Breast epithelium (tissue), 4 donors: ENCODE data around the gene RXFP1. TPM values are rescaled to one million over a fixed set of nuclear protein-coding genes. Genes with fewer than 3 reads are reported as not detected.

Source experiments
- DNase-seq, 2 donors: peaks; one replicate each; pipeline ENCODE4 v3.0.0-alpha.2; 2019; ENCODE audit warnings: low spot score in 2 of 2
- H3K27ac ChIP-seq, 2 donors: fragments of 200-600 bp; sonication (generic) in 1 of 2; one replicate each; pipeline ENCODE4 v1.5.1; 2016 to 2019; ENCODE audit warnings: mild to moderate bottlenecking in 1 of 2
- H3K27me3 ChIP-seq, 2 donors: fragments of 200-600 bp; sonication (generic) in 1 of 2; one replicate each; pipeline versions ENCODE4 v1.5.1 to v1.6.0; 2017 to 2019; ENCODE audit warnings: control low read depth in 1 of 2, mild to moderate bottlenecking in 1 of 2
- H3K36me3 ChIP-seq: fragments of 200-600 bp; one replicate; pipeline ENCODE4 v1.5.1; 2019
- H3K4me1 ChIP-seq, 2 donors: fragments of 200-600 bp; sonication (generic); one replicate each; pipeline ENCODE4 v1.5.1; 2016 to 2019; ENCODE audit warnings: control low read depth in 1 of 2
- H3K4me3 ChIP-seq, 3 donors: fragments of 200-600 bp; sonication (generic); 1 replicate in 2 of 3; 2 replicates in 1 of 3; pipeline ENCODE4 v1.5.1; 2016 to 2019; ENCODE audit warnings: mild to moderate bottlenecking in 3 of 3, moderate library complexity in 2 of 3
- H3K9me3 ChIP-seq, 2 donors: fragments of 200-600 bp; sonication (generic) in 1 of 2; one replicate each; pipeline ENCODE4 v1.5.1; 2016 to 2019; ENCODE audit warnings: control low read depth in 1 of 2
- CTCF ChIP-seq, 3 donors: fragments of 450-650 bp; IDR thresholded peaks; one replicate each; pipeline ENCODE4 v1.5.1; 2016 to 2017; ENCODE audit warnings: antibody characterized with exemption in 3 of 3, mild to moderate bottlenecking in 3 of 3, moderate library complexity in 3 of 3
- POLR2A ChIP-seq: fragments of 450-650 bp; IDR thresholded peaks from one replicate; pipeline ENCODE4 v1.6.1; 2016; ENCODE audit warnings: antibody characterized with exemption, mild to moderate bottlenecking, moderate library complexity
- POLR2AphosphoS5 ChIP-seq, 3 donors: sonication (generic); formaldehyde crosslinking; IDR thresholded peaks; one replicate each; pipeline ENCODE4 v1.6.1; 2017; ENCODE audit warnings: antibody characterized with exemption in 3 of 3
- intact Hi-C: fragments of 100-400 bp; cut with DNase I; formaldehyde crosslinking; loops from one replicate; pipeline ENCODE4 v1.15.1; 2023; ENCODE audit warnings: low total_unique reads
- total RNA-seq, 3 donors: library from RNA; depleted of rRNA; stranded (reverse); fragments of >200 nt; gene quantifications; one replicate each; pipeline ENCODE4 v1.1.0, GENCODE V29; 2016

The RXFP1 gene
- total RNA-seq, 3 donors from 2014 or later: 0.15 TPM; not detected in 2

DNA sequence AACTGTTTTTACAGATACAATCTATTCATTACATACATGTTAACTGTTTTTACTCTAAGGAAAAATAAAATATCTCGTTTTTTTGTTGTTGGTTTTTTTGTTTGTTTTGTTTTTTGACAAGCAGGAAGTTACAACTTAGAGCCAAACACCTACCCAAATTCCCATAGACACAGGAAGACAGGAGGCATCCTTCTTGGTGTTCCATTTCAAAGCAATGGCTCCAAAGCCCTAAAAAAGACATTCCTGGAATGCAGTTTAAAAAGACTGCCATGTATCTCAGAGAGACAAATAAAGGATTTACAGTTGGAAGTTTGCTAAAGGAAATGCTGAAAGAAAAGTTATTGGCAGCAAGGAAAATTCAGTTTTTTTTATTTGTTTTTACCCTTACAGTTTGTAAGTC lies 167.1 kb downstream of the RXFP1 start:
- Histone ChIP-seq H3K36me3 (peaks cover 12% of the 10 kb centered on the region), H3K4me1 (no peaks in the 10 kb centered on the region), H3K9me3 (no peaks in the 10 kb centered on the region), H3K27me3 (no peaks in the 10 kb centered on the region), H3K27ac (no peak overlapping the region), H3K4me3 (no peak overlapping the region)
- intact Hi-C loops: no loop called here
- TF ChIP-seq POLR2A (no peak), POLR2AphosphoS5 (IDR thresholded peaks at IDR 0.05) (no peak), CTCF (IDR thresholded peaks at IDR 0.05) (no peak)
- DNase-seq: no peak

Other genes with a start within 250 kb of the RXFP1 start
- gene C4orf46, start 150.0 kb downstream of the RXFP1 start, total RNA-seq: 1 to 10 TPM; 3.3 to 6.1 (median 5.4) TPM
- gene ETFDH, start 150.4 kb downstream of the RXFP1 start, total RNA-seq: 10 to 100 TPM; 36.2 to 40.6 (median 39.7) TPM
- 10 to 100 TPM; 17.6 to 29.9 (median 20.0) TPM for gene PPID, start 201.5 kb downstream of the RXFP1 start, total RNA-seq
- gene FNIP2, start 247.1 kb downstream of the RXFP1 start, total RNA-seq: 10 to 100 TPM; 40.3 to 70.4 (median 55.2) TPM